Suppressor macrophage (primary cell): ENCODE measurements around the gene RLN1.
"Not testable (repeated sequence)": the region's sequence is repeated elsewhere in the genome, so short reads cannot be mapped to it uniquely, and the experiment has no call there.

Experiments
- DNase-seq, 4 experiments: peaks; one replicate each; pipeline ENCODE4 v3.0.0-alpha.2; 2020 to 2022
- total RNA-seq, 17 experiments: gene quantifications; one replicate each; lab custom pipeline; 2026; ENCODE audit warnings: mixed read lengths in 6 of 17, inconsistent platforms in 3 of 17; lab: John Stamatoyannopoulos, UW

Gene RLN1, protein sequence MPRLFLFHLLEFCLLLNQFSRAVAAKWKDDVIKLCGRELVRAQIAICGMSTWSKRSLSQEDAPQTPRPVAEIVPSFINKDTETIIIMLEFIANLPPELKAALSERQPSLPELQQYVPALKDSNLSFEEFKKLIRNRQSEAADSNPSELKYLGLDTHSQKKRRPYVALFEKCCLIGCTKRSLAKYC
- total RNA-seq, result 0 to 0.17 (median 0.05) reads per million in 17 experiments

GRCh38 chr9:5338992-5339981 lies at the start of gene RLN1:
Gene RLN1 (minus strand): TSS chr9:5339876. CDS start chr9:5339746, 130 bp downstream.
- DNase-seq, result not testable (repeated sequence)

GRCh38 chr9:5389109-5389732 lies 49.5 kb upstream of the RLN1 start:
- peak; percentile 14 to 54 (median 27) for DNase-seq

- peak; percentile 49 to 79 (median 76) for DNase-seq
Observed at GRCh38 chr9:5388026-5388819, 48.5 kb upstream of the RLN1 start.

GRCh38 chr9:5384436-5384835 lies 44.8 kb upstream of the RLN1 start:
- no peak for DNase-seq

GRCh38 chr9:5382479-5382878 lies 42.8 kb upstream of the RLN1 start:
- no peak for DNase-seq

DNA sequence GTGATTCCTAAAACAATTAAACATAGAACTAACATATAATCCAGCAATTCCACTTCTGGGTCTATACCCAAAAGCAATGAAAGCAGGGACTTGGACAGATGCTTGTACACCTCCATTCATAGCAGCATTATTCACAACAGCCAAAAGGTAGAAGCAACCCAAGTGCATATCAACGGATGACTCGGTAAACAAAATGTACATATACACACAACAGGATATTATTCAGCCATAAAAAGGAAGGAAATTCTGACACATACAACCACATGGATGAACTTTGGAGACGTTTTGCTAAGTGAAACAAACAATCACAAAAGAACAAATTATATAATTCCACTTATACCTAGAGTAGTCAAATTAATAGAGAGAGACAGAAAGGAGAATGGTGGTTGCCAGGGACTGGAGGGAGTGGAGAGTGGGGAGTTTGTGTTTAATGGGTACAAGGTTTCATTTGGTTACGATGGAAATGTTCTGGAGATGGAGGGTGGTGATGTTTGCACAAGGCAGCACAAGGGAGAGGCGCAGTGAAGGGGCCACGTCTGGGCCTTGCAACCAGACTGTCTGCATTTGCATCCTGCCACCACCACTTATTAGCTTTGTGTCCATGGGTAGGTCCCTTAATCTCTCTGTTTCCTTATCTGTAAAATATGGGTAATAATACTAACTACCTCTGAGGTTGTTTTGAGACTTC lies 36.3 kb upstream of the RLN1 start:
- peak in 1 of 4 experiments; percentile 3 for DNase-seq

GRCh38 chr9:5375091-5375490 lies 35.4 kb upstream of the RLN1 start:
- no peak for DNase-seq

DNA sequence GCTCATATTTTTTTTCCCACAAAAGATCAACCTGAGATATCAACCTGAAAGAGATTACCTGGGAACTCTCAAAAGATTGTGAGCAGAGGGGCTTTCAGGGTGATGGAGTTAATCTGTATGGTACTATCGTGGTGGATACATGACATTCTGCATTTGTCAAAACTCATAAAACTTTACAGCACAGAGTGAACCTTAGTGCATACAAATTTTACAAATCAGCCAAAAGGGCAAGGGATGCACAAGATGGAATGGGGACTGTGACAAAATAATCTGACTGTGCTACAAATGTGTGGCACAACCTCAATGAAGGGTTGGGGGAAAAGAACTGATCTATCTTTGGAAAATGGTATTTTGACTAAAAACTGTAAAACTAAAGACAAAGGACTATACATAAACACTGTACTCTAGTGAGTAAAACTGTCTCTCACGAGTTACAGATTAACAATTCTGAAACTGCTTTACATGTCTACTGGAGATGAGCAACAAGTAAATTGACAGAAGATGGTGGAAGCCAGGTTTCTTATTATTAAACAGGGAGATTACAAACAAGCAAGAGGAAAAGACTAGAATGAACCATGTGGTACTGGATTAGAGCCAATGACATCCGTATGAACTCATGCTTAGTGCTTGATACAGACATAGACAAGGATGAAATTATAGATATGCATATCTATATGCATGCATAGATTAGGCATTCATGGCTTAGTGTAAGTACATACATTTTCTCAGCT lies 24.8 kb upstream of the RLN1 start:
- DNase-seq, result no peak

DNA sequence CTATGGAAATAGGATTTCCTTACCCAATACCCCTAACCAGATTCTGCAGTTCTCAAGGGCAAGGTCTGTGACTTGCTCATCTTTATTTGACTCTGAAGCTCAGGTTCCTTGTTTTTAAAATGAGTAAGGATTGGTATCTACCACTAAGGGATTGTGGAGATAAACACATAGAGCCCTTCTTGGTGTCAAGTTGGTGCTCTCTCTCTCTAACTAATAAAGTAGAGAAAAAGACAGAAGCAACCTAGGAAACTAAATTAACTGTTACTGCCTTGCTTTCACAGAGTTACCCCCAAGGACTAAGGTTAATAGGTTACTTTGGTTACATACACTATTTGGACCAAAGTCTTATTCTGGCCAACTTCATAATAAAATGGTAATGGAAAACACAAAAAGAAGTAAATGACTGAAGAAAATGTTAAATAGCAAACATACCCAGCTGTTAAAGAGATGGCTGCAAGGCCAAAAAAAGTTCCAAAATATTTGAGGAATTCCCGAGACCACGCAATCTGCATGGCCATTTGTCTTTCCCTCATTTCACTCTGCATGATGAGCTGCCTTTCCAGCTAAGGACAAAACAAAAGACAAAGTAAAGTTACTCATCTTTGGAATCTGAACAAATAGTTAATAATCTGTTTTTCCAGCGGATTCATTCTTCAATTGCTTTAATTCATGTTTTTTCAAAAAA lies 21.8 kb upstream of the RLN1 start:
- DNase-seq, result no peak

GRCh38 chr9:5360341-5360740 lies 20.7 kb upstream of the RLN1 start:
- DNase-seq, result no peak

DNA sequence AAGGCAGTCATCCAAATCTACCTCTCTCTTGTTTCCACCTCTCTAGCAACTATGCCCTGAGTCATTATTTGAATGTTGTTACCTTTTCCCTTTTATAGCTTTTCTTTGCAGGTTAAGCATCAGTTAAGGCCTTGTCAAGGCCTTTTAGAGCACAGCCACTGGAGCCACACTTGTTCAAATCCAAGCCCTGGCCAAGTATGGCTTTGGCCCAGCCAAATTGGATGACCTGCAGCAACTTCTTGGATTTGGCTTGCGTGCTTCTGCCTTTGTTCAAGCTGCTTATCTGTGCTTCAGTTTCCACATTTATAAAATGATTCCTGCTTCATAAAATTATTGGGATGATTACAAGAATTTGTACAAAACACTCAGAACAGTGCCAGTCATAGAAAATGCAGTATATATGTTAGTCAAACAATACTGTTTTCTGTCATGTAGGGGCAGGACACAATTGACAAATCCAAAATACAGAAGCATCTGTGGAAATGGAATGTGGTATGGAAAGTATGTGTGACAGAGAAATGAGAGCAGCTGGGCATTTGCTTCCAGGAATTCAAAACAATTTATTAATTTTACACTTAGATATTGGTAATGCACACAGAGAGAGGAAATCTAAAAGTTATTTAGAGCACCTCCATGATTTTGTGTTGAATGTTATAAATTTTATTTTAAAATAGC lies 17.9 kb upstream of the RLN1 start:
- DNase-seq, result no peak

DNA sequence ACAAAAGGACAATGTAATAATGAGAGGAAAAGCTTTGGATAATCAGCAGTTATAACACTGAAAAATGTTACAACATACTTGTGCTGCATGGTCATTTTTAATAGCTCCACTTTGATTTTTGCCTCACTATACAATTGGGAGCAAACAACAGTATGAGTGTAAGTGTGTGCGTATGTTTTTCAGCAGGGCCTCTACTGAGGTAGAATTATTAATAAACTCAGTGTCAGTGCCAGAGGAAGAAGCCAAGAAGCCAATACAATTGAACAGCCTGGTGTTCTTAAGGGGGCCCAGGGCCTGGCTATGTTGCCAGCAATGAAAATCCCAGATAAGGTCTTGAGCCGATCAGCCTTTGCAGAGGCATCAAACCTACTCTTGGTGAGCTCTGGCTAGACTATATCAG lies 16.1 kb upstream of the RLN1 start:
- no peak for DNase-seq

DNA sequence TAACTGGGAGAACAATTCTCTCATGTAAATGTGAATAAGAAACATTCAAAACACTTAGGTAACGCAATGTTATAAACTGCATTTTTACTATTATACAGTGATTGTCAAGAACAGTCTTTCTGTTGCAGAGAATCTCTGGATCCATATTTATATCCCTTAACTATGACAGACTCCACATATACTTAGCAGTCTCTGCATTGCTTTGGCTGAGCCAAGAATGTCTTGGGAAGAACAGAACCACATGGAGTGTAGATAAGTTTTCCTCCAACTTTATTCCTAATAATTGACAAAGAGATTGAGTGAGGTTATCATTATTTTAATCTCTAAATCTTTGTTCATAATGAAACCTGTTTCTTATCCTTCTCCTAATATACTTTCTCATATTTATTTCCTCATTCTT lies 15.6 kb upstream of the RLN1 start:
- DNase-seq, result no peak

- DNase-seq, result no peak
Observed at GRCh38 chr9:5354184-5354583, 14.5 kb upstream of the RLN1 start.

DNA sequence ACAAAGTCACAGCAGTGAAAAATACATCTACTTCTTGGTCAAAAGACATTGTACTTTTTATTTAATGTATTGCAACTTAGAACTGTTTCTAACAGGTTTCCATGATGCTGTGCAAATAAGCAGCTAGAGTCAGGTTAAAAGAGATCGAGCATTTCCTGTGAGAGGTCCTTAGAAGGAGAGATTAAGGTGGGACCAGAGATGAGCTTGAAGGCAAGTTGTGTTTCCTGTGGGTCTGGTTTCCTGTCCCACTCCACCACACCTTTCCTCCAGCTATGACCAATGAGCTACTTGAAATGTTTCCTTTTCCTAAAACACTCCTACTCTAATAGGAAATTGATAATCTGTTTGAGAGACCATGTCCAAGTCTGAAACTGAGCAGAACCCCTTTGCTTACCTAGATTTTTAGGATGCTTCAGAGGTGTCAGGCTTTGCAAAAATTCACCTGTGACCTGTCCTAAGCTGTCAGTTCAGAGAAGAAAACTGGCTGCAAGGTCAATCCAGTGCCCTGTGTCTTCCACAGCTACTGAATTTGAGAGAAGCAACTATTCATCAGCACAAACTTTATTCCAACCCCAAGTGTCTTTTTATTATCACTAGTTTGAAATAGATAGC lies 13.1 kb upstream of the RLN1 start:
- no peak for DNase-seq

DNA sequence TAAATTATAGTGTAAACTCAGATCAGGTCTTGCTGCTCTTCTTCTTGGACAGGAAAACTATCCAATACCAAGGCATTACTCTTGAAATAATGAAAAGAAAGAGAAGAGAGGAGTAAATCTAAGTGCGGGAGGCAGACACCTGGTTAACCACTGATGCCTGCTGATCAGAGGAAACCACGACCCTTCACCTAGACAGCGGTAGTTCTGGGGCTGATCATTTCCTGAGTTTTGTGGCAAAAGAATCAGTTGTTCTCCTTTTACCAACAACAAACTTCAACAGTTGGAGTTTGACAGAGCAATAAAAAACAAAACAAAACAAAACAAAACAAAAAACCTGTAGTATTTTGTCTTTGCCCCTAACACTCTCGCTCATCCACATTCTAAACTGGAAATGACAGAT lies 3.0 kb downstream of the RLN1 start:
- no peak for DNase-seq

DNA sequence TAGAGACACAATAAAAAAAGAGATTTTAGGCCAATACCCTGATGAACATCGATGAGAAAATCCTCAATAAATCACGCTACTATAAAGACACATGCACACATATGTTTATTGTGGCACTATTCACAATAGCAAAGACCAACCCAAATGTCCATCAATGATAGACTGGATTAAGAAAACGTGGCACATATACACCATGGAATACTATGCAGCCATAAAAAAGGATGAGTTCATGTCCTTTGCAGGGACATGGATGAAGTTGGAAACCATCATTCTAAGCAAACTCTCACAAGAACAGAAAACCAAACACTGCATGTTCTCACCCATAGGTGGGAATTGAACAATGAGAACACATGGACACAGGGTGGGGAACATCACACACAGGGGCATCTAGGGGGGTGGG lies 8.4 kb downstream of the RLN1 start:
- DNase-seq, result not testable (repeated sequence)

- no peak for DNase-seq
Observed at GRCh38 chr9:5326893-5327548, 12.7 kb downstream of the RLN1 start.

DNA sequence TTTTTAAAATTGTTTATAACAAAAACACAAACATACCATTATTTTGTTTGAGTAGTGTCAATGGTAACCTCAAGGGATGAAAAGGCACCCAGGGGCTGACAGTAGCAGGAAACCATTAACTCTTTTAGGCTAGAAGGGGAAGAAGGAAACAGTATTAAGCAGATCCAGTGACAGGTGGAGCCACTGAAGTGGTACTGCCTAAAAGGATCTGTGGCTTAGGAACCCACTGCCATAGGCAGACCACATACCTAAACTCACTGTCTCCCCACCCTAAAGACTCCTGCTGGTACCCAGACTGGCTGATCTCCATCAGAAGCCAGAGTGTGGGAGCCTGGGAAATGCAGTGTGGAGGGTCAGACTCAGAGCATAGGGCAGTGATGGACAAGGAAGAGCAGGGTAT lies 13.5 kb downstream of the RLN1 start:
- DNase-seq, result no peak
